ENCODE data around the gene BTBD9. TPM values are rescaled to one million over a fixed set of nuclear protein-coding genes. Genes with fewer than 3 reads are reported as not detected.
A peak's percentile ranks its signal among the peaks of the same experiment; 100 is the strongest.

BTBD9 gene
- total RNA-seq, 1 donor from 2014 or later = 47.9 TPM

GRCh38 chr6:38290133-38290799 is 349.5 kb downstream of the BTBD9 start:
- Histone ChIP-seq H3K27me3 (no peaks in the 10 kb centered on the region), H3K9me3 (no peaks in the 10 kb centered on the region), H3K27ac (no peak overlapping the region), H3K4me1 (no peaks in the 10 kb centered on the region), H3K4me3 (no peak overlapping the region), H3K36me3 (peaks cover 14% of the 10 kb centered on the region)
- no peak for TF ChIP-seq CTCF (IDR thresholded peaks at IDR 0.05)
- intact Hi-C loops (cut with DNase I) = no loop called here
- peak; percentile 34 for ATAC-seq
- no peak for DNase-seq

GRCh38 chr6:38287487-38287886 is 352.2 kb downstream of the BTBD9 start:
- ATAC-seq = no peak
- Histone ChIP-seq H3K27ac (no peak overlapping the region), H3K9me3 (no peaks in the 10 kb centered on the region), H3K36me3 (peaks cover 14% of the 10 kb centered on the region), H3K4me3 (no peak overlapping the region), H3K4me1 (no peaks in the 10 kb centered on the region), H3K27me3 (no peaks in the 10 kb centered on the region)
- intact Hi-C loops (cut with DNase I) = no loop called here
- TF ChIP-seq CTCF (IDR thresholded peaks at IDR 0.05) = no peak
- no peak for DNase-seq

GRCh38 chr6:38284802-38285394 is 354.8 kb downstream of the BTBD9 start:
- ATAC-seq = peak; percentile 62
- DNase-seq = no peak
- H3K36me3 ChIP-seq = peaks cover 14% of the 10 kb centered on the region
- H3K4me1 ChIP-seq = no peaks in the 10 kb centered on the region
- intact Hi-C loops (cut with DNase I) = no loop called here
- no peak overlapping the region for H3K27ac ChIP-seq
- H3K27me3 ChIP-seq = no peaks in the 10 kb centered on the region
- no peaks in the 10 kb centered on the region for H3K9me3 ChIP-seq
- no peak overlapping the region for H3K4me3 ChIP-seq
- no peak for TF ChIP-seq CTCF (IDR thresholded peaks at IDR 0.05)

- ATAC-seq (no peak), DNase-seq (no peak)
- H3K9me3 ChIP-seq = no peaks in the 10 kb centered on the region
- no peak overlapping the region for H3K4me3 ChIP-seq
- TF ChIP-seq CTCF (IDR thresholded peaks at IDR 0.05) = no peak
- no peaks in the 10 kb centered on the region for H3K4me1 ChIP-seq
- no peaks in the 10 kb centered on the region for H3K27me3 ChIP-seq
- intact Hi-C loops (cut with DNase I) = no loop called here
- no peak overlapping the region for H3K27ac ChIP-seq
- peaks cover 14% of the 10 kb centered on the region for H3K36me3 ChIP-seq
Measured at GRCh38 chr6:38283734-38284362, 355.9 kb downstream of the BTBD9 start.

- intact Hi-C loops (cut with DNase I) = no loop called here
- no peak overlapping the region for H3K4me3 ChIP-seq
- H3K9me3 ChIP-seq = no peaks in the 10 kb centered on the region
- no peaks in the 10 kb centered on the region for H3K4me1 ChIP-seq
- peaks cover 14% of the 10 kb centered on the region for H3K36me3 ChIP-seq
- H3K27ac ChIP-seq = no peak overlapping the region
- DNase-seq = no peak
- H3K27me3 ChIP-seq = no peaks in the 10 kb centered on the region
- TF ChIP-seq CTCF (IDR thresholded peaks at IDR 0.05) = no peak
- ATAC-seq = no peak
Measured at GRCh38 chr6:38282911-38283310, 356.8 kb downstream of the BTBD9 start.

Data from upper lobe of right lung (tissue), 1 donor.